22Rv1 (cell line): Measurements from ENCODE around the gene SLMAP.

Source experiments
- H3K27ac ChIP-seq: fragments of 450-650 bp; 2 replicates; pipeline ENCODE4 v1.5.1; 2017
- CTCF ChIP-seq: fragments of 450-650 bp; IDR thresholded peaks from 2 replicates; pipeline ENCODE4 v1.5.1; 2017; ENCODE audit warnings: mild to moderate bottlenecking
- ZFX ChIP-seq: fragments of 450-650 bp; IDR thresholded peaks from 2 replicates; pipeline ENCODE4 v1.6.1; 2017; ENCODE audit warnings: antibody characterized with exemption, borderline replicate concordance

Gene SLMAP

DNA sequence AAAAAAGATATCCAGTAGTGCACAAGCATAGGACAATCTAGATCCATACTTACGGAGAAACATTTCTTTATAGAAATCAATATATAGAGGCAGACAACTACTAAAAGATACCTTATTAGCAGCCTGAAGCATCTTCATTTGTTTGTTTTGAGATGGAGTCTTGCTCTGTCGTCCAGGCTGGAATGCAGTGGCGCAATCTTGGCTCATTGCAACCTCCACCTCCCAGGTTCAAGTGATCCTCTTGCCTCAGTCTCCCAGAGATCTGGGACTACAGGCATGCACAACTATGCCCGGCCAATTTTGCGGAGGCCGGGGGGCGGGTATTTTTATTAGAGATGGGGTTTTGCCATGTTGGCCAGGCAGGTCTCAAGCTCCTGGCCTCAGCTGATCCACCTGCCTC is 18.3 kb upstream of the SLMAP start:
- no peak for TF ChIP-seq CTCF
- no peak for TF ChIP-seq ZFX
- no peak overlapping the region for H3K27ac ChIP-seq

DNA sequence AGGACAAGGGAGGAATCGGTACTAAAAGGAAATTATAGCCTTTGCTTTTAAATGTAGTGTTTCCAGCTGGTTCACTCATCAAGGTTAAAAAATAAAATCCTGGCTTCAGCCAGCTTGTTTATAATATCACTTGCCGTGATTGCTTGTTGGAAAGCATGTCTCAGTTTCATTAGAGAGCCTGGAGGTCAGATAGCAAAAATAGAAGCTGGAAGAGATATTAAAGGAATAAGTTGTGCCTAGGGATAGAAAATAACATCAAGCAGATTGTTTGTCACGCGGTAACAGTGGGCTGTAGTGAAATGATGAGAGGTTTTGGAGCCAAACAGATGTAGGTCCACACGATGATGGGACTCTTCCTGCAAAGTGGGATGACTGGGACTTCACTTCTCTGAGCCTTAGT is 17.7 kb upstream of the SLMAP start:
- no peak for TF ChIP-seq ZFX
- no peak for TF ChIP-seq CTCF
- no peak overlapping the region for H3K27ac ChIP-seq

- no peak overlapping the region for H3K27ac ChIP-seq
- TF ChIP-seq ZFX = no peak
- TF ChIP-seq CTCF = no peak
Observed at GRCh38 chr3:57740027-57740426, 16.1 kb upstream of the SLMAP start.

- TF ChIP-seq ZFX (no peak), CTCF (no peak)
- no peak overlapping the region for H3K27ac ChIP-seq
Observed at GRCh38 chr3:57743496-57743895, 12.6 kb upstream of the SLMAP start.

- H3K27ac ChIP-seq = no peak overlapping the region
- TF ChIP-seq ZFX = no peak
- no peak for TF ChIP-seq CTCF
Observed at GRCh38 chr3:57745101-57745500, 11.0 kb upstream of the SLMAP start.

GRCh38 chr3:57746156-57747010 is 9.7 kb upstream of the SLMAP start:
- H3K27ac ChIP-seq = no peak overlapping the region
- no peak for TF ChIP-seq CTCF
- TF ChIP-seq ZFX = no peak

GRCh38 chr3:57749542-57749941 is 6.6 kb upstream of the SLMAP start:
- TF ChIP-seq ZFX (no peak), CTCF (no peak)

More at GRCh38 chr3:57749542-57749941, 6.6 kb upstream of the SLMAP start:
- no peak overlapping the region for H3K27ac ChIP-seq
